Middle frontal gyrus (tissue), 1 donor: ENCODE data around the gene TMEM175.

Experiments used
- DNase-seq: peaks from one replicate; pipeline ENCODE4 v3.0.0-alpha.2; 2015; ENCODE audit warnings: low spot score; ENCODE audit errors: extremely low spot score

Gene TMEM175

DNA sequence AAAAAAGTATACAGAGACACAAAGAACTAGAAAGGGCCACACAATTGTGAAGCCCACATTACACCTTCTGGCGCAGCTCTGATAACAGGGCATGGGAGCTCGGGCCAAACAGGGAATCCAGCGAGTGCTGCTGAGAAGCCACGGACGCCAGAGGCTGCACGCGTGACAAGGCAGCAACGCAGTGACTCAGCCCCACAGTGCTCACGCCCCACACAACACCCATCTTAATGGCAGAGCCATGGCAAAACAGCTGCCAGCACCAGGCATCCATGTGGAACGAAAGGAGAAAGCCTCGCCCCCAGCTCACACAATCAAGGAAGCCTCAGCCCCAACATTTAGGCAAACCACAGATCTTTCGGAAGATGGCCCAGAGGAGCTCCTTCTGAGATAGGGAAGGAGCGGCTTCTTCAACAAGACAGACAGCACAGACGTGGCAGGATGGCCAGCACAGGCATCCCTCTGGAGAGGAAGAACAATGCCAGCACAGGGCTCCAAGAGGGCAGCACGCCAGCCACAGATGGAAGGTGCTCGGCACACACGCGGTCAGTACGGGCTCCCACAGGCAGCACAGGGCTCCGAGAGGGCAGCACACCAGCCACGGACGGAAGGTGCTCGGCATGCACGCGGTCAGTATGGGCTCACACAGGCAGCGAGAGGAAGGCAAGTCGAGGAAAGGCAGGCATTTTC, 33.2 kb upstream of the TMEM175 start:
- DNase-seq = no peak

- no peak for DNase-seq
Measured at GRCh38 chr4:899556-899906, 32.7 kb upstream of the TMEM175 start.

GRCh38 chr4:900073-900472, 32.2 kb upstream of the TMEM175 start:
- DNase-seq = no peak

DNA sequence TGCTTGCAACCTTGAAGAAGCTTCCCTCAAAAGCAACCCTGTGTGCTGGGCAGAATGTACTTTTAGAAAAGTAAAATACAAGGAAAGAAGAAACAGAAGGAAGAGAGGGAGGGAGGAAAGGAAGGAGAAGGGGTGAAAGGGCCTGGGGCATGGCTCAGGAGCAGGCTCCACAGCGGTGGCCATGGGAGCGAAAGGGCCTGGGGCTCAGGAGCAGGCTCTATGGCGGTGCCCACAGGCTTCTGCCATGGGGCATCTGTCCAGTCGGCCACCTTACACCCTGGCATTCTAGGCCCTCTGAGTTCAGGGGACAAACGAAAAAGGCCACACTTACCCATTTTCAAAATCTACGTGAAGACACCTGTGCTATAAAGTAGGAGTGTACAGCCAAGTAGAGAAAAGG, 31.5 kb upstream of the TMEM175 start:
- DNase-seq = no peak

DNA sequence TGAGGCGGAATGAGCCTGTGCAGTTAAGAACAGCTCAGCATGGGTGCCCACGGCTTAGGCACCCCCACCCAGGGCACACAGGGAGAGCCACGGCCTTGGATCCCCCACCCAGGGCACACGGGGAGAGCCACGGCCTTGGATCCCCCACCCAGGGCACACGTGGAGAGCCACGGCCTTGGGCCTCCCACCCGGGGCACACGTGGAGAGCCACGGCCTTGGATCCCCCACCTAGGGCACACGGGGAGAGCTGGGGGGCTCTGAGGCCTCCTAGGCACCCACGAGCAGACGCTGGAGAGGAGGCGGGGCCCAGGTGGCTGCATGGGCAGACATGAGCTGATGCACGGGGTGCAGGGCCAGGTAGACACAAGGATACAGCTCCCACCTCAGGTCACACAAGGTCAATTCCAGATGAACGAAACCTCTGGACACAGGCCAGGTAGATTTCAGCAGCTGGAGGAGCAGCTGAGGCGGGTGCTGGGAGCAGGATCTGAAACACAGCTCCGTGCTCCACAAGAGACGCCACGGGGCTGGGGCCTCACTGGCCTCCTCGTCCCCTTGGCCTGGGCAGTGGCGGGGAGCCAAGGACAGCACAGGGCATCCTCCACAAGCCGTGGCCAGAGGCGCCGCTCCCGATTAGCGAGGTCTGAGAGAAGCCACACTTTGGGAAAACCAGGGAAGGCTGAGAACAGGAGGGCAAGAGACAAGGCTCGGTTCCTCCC, 30.9 kb upstream of the TMEM175 start:
- no peak for DNase-seq

GRCh38 chr4:903066-904046, 28.9 kb upstream of the TMEM175 start:
- no peak for DNase-seq

GRCh38 chr4:905485-906338, 26.5 kb upstream of the TMEM175 start:
- DNase-seq = no peak

DNA sequence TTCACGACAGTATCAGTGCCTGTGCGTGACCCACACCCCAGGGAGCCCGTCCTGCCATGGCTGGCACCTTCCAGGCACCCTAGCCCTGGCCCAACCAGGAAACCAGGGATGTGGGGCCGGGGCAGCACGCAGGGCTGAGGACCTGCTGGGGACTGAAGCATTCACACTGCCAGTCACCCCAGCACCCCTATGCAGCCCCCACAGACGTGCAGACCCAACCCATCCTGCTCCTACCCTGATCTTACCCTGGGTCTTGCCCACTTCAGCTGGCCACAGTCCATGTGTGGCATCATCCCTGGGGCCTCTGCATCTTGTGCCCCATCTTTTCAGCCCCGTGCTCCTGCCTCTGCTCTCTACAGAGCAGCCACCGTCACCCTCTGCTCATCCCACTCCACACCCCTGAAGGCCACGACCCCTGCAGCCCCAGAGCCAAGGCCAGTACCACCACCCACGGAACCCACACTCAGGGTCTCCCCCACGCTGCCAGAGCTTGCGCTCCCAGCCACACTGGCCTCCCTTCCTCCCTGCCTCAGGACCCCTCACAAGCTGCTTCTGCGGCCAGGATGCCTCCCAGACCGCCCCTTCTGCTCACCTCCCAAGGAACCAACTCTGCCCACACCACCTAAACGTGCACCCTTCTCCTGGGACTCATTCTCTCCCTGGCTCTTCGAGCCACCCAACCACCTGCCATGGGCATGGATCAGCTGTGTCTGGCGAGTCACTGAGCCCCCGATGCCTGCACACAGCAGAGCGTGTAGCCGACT, 25.7 kb upstream of the TMEM175 start:
- no peak for DNase-seq

GRCh38 chr4:907103-907400, 25.2 kb upstream of the TMEM175 start:
- no peak for DNase-seq

- no peak for DNase-seq
Measured at GRCh38 chr4:907691-908425, 24.4 kb upstream of the TMEM175 start.

DNA sequence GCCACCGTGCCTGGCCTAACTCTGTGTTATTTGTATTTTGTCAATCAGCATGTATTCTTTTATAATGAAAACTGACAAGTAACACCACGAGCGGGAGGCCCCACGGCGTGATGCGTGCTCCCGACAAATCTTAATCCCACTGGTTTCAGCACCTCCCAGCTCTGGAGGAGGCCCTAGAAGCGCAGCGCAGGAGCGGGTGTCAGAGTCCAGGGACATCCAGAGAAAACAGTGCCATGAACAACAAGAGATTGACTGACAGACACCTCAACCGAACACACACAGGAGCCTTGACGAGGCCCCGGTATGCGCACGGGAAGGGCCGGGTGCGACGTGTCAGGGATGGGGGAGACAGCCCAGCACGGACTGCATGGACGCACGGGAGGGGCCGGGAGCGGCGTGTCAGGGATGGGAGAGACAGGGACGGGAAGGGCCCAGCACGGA, 23.1 kb upstream of the TMEM175 start:
- DNase-seq = no peak

GRCh38 chr4:909821-910220, 22.4 kb upstream of the TMEM175 start:
- no peak for DNase-seq

DNA sequence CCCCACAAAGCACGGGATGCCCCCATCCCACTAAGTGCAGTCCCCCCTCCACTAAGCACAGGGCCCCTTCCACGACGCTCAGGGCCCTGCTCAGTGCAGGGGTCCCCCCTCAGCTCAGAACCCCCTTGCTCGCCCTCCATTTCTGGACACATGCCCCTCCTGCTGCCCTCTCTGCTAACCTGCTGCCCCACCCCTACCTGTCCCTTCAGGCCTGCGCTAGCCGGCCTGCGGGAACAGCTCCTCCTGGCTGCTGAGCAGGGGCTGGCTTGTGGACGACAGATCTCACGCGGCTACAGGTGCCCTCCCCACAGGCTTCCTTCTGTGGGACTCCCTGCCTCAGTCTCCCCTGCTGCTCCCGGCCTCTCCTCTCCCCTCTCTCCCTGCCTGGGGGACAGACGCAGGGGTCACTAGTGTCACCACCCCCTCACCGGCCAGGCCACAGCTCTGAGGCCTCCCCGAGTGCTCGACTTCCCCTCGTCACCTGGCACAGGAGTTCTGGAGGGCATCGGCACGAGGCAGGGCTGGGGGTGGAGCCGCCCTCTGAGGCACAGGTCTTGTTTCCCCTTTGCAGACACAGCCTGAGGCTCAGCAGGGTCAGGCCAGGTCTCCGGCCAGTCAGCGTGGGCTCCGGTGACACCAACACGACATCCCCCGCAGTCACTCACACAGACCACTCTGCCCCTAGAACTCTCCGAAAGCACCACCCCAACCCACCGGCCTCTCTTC, 21.7 kb upstream of the TMEM175 start:
- DNase-seq = no peak

GRCh38 chr4:911221-911751, 21.0 kb upstream of the TMEM175 start:
- DNase-seq = no peak

DNA sequence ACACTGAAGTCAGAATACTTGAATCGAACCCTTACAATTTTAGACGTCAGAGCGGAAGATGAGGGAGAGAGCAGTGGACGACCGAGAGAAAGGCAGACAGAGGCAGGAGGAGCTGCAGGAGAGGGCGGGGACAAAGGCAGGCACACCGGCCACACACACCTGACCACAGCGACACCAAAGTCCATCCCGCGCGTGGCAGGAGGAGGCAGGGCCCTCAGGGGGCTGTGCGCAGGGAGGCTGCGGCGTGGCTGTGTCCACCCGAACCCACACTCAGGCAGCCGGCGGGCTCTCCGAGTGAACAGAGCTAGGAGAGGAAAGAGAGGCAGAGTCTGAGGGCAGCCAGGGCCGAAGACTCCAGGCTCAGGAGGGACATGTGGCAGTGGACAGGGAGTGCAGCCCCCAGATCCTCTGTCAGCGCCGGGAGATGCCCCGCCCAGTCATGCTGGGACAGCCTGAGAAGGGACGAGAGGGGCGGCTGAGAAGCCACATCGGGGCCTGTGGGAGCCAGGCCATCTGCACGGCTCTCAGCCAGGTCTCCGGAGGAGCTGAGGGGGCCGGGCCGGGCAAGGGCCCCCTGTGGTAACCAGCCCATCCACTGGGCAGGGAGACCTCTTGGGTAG, 20.3 kb upstream of the TMEM175 start:
- DNase-seq = no peak

GRCh38 chr4:912548-913279, 19.5 kb upstream of the TMEM175 start:
- DNase-seq = no peak

- DNase-seq = no peak
Measured at GRCh38 chr4:913280-913618, 19.0 kb upstream of the TMEM175 start.

DNA sequence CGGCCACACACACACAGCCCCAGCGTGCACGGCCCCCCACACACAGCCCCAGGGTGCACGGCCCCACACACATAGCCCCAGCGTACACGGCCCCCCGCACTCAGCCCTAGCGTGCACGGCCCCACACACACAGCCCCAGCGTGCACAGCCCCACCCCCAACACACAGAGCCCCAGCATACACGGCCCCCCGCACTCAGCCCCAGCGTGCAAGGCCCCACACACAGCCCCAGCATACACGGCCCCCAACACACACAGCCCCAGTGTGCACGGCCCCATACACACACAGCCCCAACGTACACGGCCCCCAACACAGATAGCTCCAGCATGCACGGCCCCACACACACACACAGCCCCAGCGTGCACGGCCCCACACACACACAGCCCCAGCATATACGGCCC, 17.7 kb upstream of the TMEM175 start:
- no peak for DNase-seq
